GM19455 (cell line): Measurements from ENCODE around the gene TNIP1.

Source experiments
- ATAC-seq: cut with Tn5 transposase; IDR thresholded peaks from one replicate; pipeline ENCODE4 v1.9.1; 2021; ENCODE audit not compliant: unreplicated experiment

TNIP1 gene

GRCh38 chr5:151005187-151005949 is 75.5 kb downstream of the TNIP1 start:
- no peak for ATAC-seq

DNA sequence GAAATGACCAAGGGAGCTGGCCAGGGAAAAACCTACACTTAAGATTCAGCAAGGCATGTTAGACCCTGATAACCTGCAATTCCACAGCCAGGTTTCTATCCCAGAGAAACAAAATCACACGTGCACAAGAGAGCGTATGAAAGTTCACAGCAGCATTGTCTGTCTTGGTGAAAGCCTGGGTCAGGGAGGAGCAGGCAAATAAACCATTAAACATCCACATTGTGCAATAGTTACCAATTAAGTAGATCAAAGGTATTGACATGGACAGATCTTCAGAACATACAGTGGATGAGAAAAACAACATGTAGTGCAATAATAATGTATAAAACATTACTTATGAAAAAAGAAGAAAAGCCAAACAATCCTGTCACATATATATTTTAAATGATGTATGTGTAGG is 76.3 kb downstream of the TNIP1 start:
- ATAC-seq = no peak

- no peak for ATAC-seq
Observed at GRCh38 chr5:151003503-151003860, 77.4 kb downstream of the TNIP1 start.

DNA sequence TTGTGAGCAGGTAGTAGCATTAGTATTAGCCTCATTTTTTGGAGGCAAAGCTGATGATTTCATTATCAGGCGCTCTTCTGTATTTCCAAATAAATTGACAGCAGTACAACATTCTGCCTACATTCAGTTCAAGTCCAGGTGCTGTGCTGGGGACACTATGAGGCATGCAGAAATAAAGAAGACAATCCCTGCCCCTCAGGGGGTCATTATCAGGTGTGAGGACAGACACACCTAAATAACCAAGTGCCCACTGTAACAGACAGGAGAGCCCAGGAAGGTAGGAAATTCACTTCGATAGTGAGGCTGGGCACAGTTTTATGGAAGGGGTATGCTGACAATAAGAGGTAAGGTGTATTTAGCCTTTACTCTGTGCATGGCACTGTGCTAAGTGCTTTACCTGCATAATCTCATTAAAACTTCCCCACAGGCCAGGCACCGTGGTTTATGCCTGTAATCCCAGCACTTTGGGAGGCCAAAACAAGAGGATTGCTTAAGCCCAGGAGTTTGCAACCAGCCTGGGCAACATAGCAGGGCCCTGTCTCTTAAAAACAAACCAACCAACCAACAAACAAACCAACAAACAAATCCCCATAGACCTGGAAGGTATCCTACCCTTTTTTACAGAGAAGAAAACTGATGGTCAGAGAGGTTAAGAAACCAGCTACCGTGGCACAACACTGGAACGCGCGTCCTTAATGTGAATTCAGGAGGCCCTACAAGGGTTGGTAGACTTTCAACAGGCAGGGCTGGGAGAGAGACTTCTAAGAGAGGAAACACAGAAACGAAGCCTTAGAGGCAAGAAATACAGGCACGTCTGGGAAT is 77.9 kb downstream of the TNIP1 start:
- no peak for ATAC-seq

GRCh38 chr5:151002250-151002649 is 78.6 kb downstream of the TNIP1 start:
- no peak for ATAC-seq

GRCh38 chr5:151001436-151001835 is 79.4 kb downstream of the TNIP1 start:
- ATAC-seq = no peak

GRCh38 chr5:150999704-151000442 is 81.0 kb downstream of the TNIP1 start:
- no peak for ATAC-seq

DNA sequence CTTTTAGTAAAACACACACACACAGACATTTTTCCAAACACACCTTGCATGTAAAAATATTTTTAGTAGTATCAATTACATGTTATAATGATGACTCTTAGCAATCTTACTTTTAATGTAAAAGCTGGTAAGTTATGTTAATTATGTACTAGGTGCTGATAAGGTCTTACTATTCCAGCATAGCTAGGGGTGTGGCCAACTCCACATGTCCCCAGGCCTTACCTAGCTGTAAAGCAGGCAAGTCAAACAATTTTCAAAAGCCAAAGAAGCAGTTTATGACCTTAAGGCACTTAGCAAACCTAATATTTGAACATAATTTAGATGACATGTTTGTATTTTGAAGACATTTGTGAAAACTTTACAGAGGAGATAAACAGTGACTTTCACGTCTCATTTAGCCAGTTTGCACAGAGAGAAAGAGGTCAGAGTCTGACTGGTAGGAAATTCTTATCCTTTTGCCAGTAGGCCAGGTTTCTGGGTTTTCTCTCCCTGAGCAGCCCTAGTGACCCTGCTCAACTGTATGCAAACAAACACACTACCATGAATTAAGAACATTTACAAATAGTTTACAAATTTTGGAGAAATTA is 86.9 kb downstream of the TNIP1 start:
- no peak for ATAC-seq

- no peak for ATAC-seq
Observed at GRCh38 chr5:150993422-150993821, 87.4 kb downstream of the TNIP1 start.

- ATAC-seq = no peak
Observed at GRCh38 chr5:150992705-150993104, 88.1 kb downstream of the TNIP1 start.

DNA sequence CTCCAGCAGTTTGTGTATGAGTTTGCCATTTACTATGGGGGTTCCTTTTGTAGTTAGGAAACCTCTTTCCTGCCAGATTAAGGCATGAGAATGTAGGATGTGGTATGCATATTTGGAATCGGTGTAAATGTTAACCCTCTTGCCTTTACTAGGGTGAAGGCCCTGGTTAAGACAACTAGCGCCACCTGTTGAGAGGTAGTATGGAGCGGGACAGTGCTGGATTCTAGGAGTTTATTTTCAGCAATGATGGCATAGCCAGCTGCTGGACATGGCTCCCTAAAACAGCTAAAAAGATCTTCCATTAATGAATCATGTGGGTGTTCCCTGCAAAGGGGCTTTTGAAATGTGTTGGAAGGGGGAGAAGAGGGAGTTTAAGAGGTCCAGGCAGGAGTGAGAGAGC is 91.1 kb downstream of the TNIP1 start:
- ATAC-seq = no peak

GRCh38 chr5:150987746-150988145 is 93.1 kb downstream of the TNIP1 start:
- ATAC-seq = no peak
